Measurements from ENCODE around the gene HTT. TPM values are rescaled to one million over a fixed set of nuclear protein-coding genes. Genes with fewer than 3 reads are reported as not detected.

Gene HTT
- total and polyA plus RNA-seq, 2 of the 13 experiments (the other 11 are each of a cell fraction or from before 2014, with no cell fraction given) = 17.5 to 19.5 TPM

DNA sequence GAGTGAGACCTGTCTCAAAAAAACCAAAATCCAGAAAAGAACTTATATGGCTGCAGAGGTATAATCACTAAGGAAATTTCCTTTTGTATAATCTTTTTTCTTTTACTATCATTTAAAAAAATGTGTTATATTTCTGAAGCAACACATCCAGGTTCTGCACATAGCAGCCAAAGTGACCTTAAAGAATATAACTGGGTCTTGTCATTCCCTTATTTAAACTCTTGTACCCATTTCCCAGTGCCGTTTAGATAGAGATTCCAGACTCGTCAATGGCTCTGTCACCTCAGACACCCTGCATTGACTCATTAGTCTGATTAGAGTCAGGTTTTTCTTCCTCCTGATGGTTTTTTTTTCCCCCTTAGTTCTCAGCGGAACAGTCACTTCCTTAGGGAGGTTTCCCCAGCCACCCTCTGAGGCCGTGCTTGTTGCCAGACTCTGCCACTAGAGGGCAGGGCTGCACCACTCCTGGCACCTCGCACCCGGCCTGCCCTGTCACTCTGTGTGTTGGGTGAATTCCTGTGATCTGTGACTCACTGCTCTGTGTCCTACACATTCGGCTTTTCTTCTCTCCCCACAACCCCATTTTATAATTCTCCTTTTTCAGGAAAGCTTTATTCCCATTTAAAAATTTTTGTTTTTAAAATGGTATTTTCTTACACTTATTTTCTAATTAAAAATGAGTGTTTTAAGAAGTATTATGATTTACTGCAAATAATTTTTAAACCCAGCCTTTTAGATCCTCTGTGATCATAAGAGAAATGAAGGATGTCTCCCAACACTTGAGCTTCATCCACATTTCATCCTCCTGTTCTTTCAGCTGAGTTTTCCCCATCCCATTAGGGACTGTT, 32.1 kb downstream of the HTT start:
- Histone ChIP-seq H3K27ac (ENCODE audit: extremely low read length, insufficient read depth, low read length) (no peak overlapping the region), H3K4me1 (ENCODE audit: insufficient read depth, low read length) (no peaks in the 10 kb centered on the region), H3K36me3 (replicated peaks in 1 of 2; ENCODE audit: control insufficient read depth in 1 of 2, insufficient read depth in 2 of 2, low read length in 2 of 2) (peaks cover 16 to 62% of the 10 kb centered on the region in 2 experiments), H3K79me2 (ENCODE audit: insufficient read depth, low read length) (no peaks in the 10 kb centered on the region), H3K27me3 (ENCODE audit: control insufficient read depth in 1 of 2, insufficient read depth in 2 of 2, low read length in 2 of 2) (no peaks in the 10 kb centered on the region), H3K4me3 (replicated peaks in 1 of 3; ENCODE audit: insufficient read depth in 1 of 3, low read depth in 2 of 3, low read length in 3 of 3) (no peak overlapping the region), H3K4me2 (ENCODE audit: low read depth, low read length) (no peak overlapping the region), H3K9ac (ENCODE audit: insufficient read depth, low read depth, low read length) (no peak overlapping the region), H4K20me1 (ENCODE audit: insufficient read depth, low read length) (no peaks in the 10 kb centered on the region), H2AFZ (ENCODE audit: low read length) (no peak overlapping the region), H3K9me3 (ENCODE audit: low read length) (no peaks in the 10 kb centered on the region)
- intact Hi-C loops (cut with micrococcal nuclease; ENCODE audit: unreplicated experiment) (loop anchor here (1.0 to 5.0 kb wide), 3 partner anchors 30 to 346 kb away; partner anchors contain the start of gene HGFAC), in situ Hi-C loops (cut with HindIII; ENCODE audit: extremely low pct_ligation_motif_present, low pct_unique_long_range_greater_than_20kb) (no loop called here)
- CTCF ChIA-PET (ENCODE audit: low intra/inter-chr PET ratio, low total read pairs) = interaction anchor here (1.0 to 1.6 kb wide), 3 partner anchors 30 to 360 kb away, joined by 3 to 9 read pairs (median 4); no protein-coding TSS in a partner anchor
- no TSS peak for BruUV-seq (replicated peaks)
- DNase-seq (ENCODE audit: low spot score) (peak; percentile 67), ATAC-seq (peak; percentile 100), FAIRE-seq (peak; percentile 85)
- POLR2A ChIA-PET = no interaction called here
- 21% methylated on average over 7 of the region's 7 CpGs for WGBS (ENCODE audit: low lambda C conversion rate)
- TF ChIP-seq ARHGAP35 (CRISPR knock-in tag; IDR thresholded peaks at IDR 0.05; ENCODE audit: borderline replicate concordance) (no peak), FOXK1 (CRISPR knock-in tag; IDR thresholded peaks at IDR 0.05; ENCODE audit: borderline replicate concordance, low read depth) (peak; percentile 53; the same call in 1 of the 2 replicates), ZNF615 (CRISPR knock-in tag; IDR thresholded peaks at IDR 0.05; ENCODE audit: borderline replicate concordance) (no peak), PRDM10 (CRISPR knock-in tag; IDR thresholded peaks at IDR 0.05; ENCODE audit: low read depth) (no peak), CHD4 (IDR thresholded peaks at IDR 0.05; ENCODE audit: borderline replicate concordance, low read length) (no peak), ZNF720 (CRISPR knock-in tag; IDR thresholded peaks at IDR 0.05) (no peak), TEAD3 (CRISPR knock-in tag; optimal IDR thresholded peaks at IDR 0.05; ENCODE audit: borderline replicate concordance) (peak; percentile 72), XRCC5 (optimal IDR thresholded peaks at IDR 0.05; ENCODE audit: low read length) (peak; percentile 87), SAP130 (CRISPR knock-in tag; IDR thresholded peaks at IDR 0.05; ENCODE audit: low read depth) (peak; percentile 59), SCMH1 (CRISPR knock-in tag; IDR thresholded peaks at IDR 0.05; ENCODE audit: borderline replicate concordance) (no peak), ZBTB21 (CRISPR knock-in tag; IDR thresholded peaks at IDR 0.05) (no peak), HMGXB4 (CRISPR knock-in tag; IDR thresholded peaks at IDR 0.05; ENCODE audit: borderline replicate concordance in 1 of 2, low read depth in 1 of 2) (peak; percentile 47 to 70; a peak in 2 of 4 replicates)
- TF ChIP-seq, protein P1, sequence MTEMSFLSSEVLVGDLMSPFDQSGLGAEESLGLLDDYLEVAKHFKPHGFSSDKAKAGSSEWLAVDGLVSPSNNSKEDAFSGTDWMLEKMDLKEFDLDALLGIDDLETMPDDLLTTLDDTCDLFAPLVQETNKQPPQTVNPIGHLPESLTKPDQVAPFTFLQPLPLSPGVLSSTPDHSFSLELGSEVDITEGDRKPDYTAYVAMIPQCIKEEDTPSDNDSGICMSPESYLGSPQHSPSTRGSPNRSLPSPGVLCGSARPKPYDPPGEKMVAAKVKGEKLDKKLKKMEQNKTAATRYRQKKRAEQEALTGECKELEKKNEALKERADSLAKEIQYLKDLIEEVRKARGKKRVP (CRISPR knock-in tag; IDR thresholded peaks at IDR 0.05) = no peak
- TF ChIP-seq, protein P2, sequence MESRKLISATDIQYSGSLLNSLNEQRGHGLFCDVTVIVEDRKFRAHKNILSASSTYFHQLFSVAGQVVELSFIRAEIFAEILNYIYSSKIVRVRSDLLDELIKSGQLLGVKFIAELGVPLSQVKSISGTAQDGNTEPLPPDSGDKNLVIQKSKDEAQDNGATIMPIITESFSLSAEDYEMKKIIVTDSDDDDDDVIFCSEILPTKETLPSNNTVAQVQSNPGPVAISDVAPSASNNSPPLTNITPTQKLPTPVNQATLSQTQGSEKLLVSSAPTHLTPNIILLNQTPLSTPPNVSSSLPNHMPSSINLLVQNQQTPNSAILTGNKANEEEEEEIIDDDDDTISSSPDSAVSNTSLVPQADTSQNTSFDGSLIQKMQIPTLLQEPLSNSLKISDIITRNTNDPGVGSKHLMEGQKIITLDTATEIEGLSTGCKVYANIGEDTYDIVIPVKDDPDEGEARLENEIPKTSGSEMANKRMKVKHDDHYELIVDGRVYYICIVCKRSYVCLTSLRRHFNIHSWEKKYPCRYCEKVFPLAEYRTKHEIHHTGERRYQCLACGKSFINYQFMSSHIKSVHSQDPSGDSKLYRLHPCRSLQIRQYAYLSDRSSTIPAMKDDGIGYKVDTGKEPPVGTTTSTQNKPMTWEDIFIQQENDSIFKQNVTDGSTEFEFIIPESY (CRISPR knock-in tag; IDR thresholded peaks at IDR 0.05) = peak; percentile 67

All from HepG2 (cell line).